GM23338 (cell line): ENCODE measurements around the gene TRIM38. TPM values are rescaled to one million over a fixed set of nuclear protein-coding genes. Genes with fewer than 3 reads are reported as not detected.

ENCODE experiments used
- ATAC-seq: fragments of 200-7000 bp; cut with Tn5 transposase; 3 replicates; pipeline ENCODE4 v1.9.1; 2020
- DNase-seq: peaks from one replicate; pipeline ENCODE4 v3.0.0-alpha.2; 2015; ENCODE audit warnings: low spot score
- H2AFZ ChIP-seq: fragments of 200-600 bp; sonication (generic); 2 replicates; pipeline ENCODE4 v1.8.0; 2016; ENCODE audit warnings: antibody characterized with exemption, mild to moderate bottlenecking, moderate library complexity
- H3F3A ChIP-seq: fragments of 200-600 bp; sonication (generic); replicated peaks from 2 replicates; pipeline ENCODE4 v1.8.0; 2017; ENCODE audit warnings: antibody characterized with exemption, mixed run types, low read depth
- H3K27ac ChIP-seq: fragments of 200-600 bp; sonication (generic); 2 replicates; pipeline ENCODE4 v1.6.1; 2016; ENCODE audit warnings: low read depth
- H3K27me3 ChIP-seq: fragments of 200-600 bp; sonication (generic); 2 replicates; pipeline ENCODE4 v1.8.0; 2016; ENCODE audit warnings: mild to moderate bottlenecking, mixed run types, moderate library complexity; ENCODE audit not compliant: insufficient read depth
- H3K36me3 ChIP-seq: fragments of 200-600 bp; sonication (generic); 2 replicates; pipeline ENCODE4 v1.8.0; 2016; ENCODE audit warnings: mild to moderate bottlenecking; ENCODE audit not compliant: insufficient read depth
- H3K4me1 ChIP-seq: fragments of 200-600 bp; sonication (generic); 2 replicates; pipeline ENCODE4 v1.8.0; 2016; ENCODE audit warnings: mild to moderate bottlenecking, moderate library complexity; ENCODE audit not compliant: insufficient read depth
- H3K4me2 ChIP-seq: fragments of 200-600 bp; sonication (generic); 2 replicates; pipeline ENCODE4 v1.7.1; 2017; ENCODE audit warnings: mixed run types
- H3K4me3 ChIP-seq: fragments of 200-600 bp; sonication (generic); 2 replicates; pipeline ENCODE4 v1.6.1; 2016; ENCODE audit warnings: mixed run types
- H3K79me2 ChIP-seq: fragments of 200-600 bp; sonication (generic); replicated peaks from 2 replicates; pipeline ENCODE4 v1.8.0; 2017; ENCODE audit warnings: mild to moderate bottlenecking; ENCODE audit not compliant: insufficient read depth
- H3K9me2 ChIP-seq: fragments of 200-600 bp; sonication (generic); 2 replicates; pipeline ENCODE4 v1.8.0; 2017; ENCODE audit not compliant: insufficient read depth
- H4K20me1 ChIP-seq: fragments of 200-600 bp; sonication (generic); replicated peaks from 2 replicates; pipeline ENCODE4 v1.8.0; 2017; ENCODE audit warnings: mild to moderate bottlenecking; ENCODE audit not compliant: insufficient read depth
- H3K27ac Mint-ChIP-seq: 2 replicates; pipeline ENCODE4 v1.8.0; 2020; ENCODE audit warnings: inconsistent platforms, mild to moderate bottlenecking, moderate library complexity, mixed read lengths
- H3K27me3 Mint-ChIP-seq: 3 replicates; pipeline ENCODE4 v1.8.0; 2022; ENCODE audit warnings: low read depth, mild to moderate bottlenecking, moderate library complexity, mixed read lengths, inconsistent platforms; ENCODE audit not compliant: insufficient read depth, poor library complexity
- H3K36me3 Mint-ChIP-seq: 3 replicates; pipeline ENCODE4 v1.8.0; 2021; ENCODE audit warnings: low read depth, mild to moderate bottlenecking, inconsistent platforms, moderate library complexity, mixed read lengths
- H3K4me1 Mint-ChIP-seq: 3 replicates; pipeline ENCODE4 v1.8.0; 2020; ENCODE audit warnings: mild to moderate bottlenecking, inconsistent platforms, mixed read lengths
- H3K4me3 Mint-ChIP-seq: 3 replicates; pipeline ENCODE4 v1.8.0; 2021; ENCODE audit warnings: moderate library complexity, mild to moderate bottlenecking, inconsistent platforms, mixed read lengths
- H3K9me3 Mint-ChIP-seq: 3 replicates; pipeline ENCODE4 v1.8.0; 2020; ENCODE audit warnings: moderate library complexity, mild to moderate bottlenecking, inconsistent platforms, mixed read lengths
- CREB1 ChIP-seq: fragments of 250-450 bp; sonication (Bioruptor Pico); IDR thresholded peaks from 2 replicates; pipeline ENCODE4 v1.5.0; 2020; ENCODE audit warnings: low read depth, mild to moderate bottlenecking, moderate library complexity
- JUNB ChIP-seq: IDR thresholded peaks from one replicate; pipeline ENCODE4 v1.6.1; 2016; ENCODE audit warnings: antibody characterized with exemption; ENCODE audit not compliant: unreplicated experiment
- polyA plus RNA-seq: library from polyadenylated mRNA; unstranded; fragments of >200 nt; fragmentation: Nextera tagmentation; extraction: Ambion mirVana; gene quantifications from 2 replicates; pipeline ENCODE4 v1.2.1, GENCODE V29; 2016
- total RNA-seq: library from RNA; depleted of rRNA; stranded (reverse); fragments of >200 nt; shearing (Covaris generic); gene quantifications from 2 replicates; pipeline ENCODE4 v1.2.3, GENCODE V29; 2014
- TF ChIP-seq, protein P1 (sequence below): IDR thresholded peaks from one replicate; pipeline ENCODE4 v1.6.1; 2018; ENCODE audit warnings: antibody characterized with exemption; ENCODE audit not compliant: unreplicated experiment
- TF ChIP-seq, protein P2 (sequence below), 2 experiments: fragments of 200-600 bp in 1 of 2; sonication (generic) in 1 of 2; conservative IDR thresholded peaks; 2 replicates each; pipeline versions ENCODE4 v1.5.1 to v1.6.1; 2016 to 2017; ENCODE audit warnings: antibody characterized with exemption in 2 of 2, low read depth in 2 of 2, mild to moderate bottlenecking in 2 of 2, moderate library complexity in 1 of 2
- TF ChIP-seq, protein P3 (sequence below): IDR thresholded peaks from 2 replicates; pipeline ENCODE4 v1.6.1; 2016; ENCODE audit warnings: antibody characterized with exemption

TRIM38 gene
- total and polyA plus RNA-seq, 2 experiments from 2014 or later = 0.66 to 0.82 TPM

DNA sequence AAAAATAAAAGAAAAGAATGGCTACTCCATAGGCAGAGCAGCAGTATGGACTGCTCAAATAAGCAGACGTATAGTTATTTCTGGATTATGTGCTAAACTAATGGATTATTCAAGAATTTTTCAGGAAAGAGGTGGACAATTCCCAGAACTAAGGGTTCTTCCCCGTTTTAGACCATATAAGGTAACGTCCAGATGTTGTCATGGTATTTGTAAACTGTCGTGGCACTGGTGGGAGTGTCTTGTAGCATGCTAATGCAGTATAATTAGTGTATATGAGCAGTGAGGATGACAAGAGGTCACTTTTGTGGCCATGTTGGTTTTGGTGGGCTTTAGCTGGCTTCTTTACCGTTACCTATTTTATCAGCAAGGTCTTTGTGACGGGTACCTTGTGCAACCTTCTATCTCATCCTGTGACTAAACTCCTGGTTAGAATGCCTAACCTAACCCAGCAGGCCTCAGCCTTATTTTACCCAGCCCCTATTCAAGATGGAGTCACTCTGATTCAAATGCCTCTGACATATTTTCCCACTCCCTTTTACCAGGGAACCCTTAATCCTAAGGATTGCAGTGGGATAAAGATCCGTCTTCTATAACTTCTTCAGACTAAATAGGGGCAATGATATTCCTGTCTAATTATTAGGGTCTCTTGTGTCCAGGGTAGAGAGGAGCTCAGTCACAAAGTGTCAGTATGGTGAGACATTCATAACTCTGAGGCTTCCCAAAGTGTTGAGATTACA is 11.1 kb upstream of the TRIM38 start (continued):
- TF ChIP-seq, protein P1, sequence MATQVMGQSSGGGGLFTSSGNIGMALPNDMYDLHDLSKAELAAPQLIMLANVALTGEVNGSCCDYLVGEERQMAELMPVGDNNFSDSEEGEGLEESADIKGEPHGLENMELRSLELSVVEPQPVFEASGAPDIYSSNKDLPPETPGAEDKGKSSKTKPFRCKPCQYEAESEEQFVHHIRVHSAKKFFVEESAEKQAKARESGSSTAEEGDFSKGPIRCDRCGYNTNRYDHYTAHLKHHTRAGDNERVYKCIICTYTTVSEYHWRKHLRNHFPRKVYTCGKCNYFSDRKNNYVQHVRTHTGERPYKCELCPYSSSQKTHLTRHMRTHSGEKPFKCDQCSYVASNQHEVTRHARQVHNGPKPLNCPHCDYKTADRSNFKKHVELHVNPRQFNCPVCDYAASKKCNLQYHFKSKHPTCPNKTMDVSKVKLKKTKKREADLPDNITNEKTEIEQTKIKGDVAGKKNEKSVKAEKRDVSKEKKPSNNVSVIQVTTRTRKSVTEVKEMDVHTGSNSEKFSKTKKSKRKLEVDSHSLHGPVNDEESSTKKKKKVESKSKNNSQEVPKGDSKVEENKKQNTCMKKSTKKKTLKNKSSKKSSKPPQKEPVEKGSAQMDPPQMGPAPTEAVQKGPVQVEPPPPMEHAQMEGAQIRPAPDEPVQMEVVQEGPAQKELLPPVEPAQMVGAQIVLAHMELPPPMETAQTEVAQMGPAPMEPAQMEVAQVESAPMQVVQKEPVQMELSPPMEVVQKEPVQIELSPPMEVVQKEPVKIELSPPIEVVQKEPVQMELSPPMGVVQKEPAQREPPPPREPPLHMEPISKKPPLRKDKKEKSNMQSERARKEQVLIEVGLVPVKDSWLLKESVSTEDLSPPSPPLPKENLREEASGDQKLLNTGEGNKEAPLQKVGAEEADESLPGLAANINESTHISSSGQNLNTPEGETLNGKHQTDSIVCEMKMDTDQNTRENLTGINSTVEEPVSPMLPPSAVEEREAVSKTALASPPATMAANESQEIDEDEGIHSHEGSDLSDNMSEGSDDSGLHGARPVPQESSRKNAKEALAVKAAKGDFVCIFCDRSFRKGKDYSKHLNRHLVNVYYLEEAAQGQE = no peak
- no peak for TF ChIP-seq JUNB

DNA sequence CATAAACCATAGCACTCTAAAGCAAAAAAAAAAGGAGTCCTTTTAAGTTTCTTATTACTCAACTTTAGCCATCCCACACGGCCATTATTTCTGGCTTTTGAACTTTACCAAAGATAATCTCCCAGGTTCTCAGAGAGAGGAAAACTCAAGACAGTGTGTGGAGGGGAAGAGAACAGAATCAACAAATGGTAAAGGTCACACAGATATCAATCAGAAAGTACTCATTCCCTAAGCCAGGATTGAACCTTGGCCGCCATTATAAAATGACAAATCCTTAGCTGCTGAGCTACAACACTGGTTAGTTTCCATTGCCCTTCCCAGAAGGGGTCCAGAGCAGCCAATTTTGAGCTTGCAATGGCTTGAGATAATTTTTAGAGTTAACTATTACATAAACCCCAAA is 10.1 kb upstream of the TRIM38 start:
- no peak overlapping the region for H3K4me3 ChIP-seq
- peaks cover 7% of the 10 kb centered on the region; the same call in 1 of the 2 replicates for H3K4me1 ChIP-seq

More for the DNA sequence above, 10.1 kb upstream of the TRIM38 start:
- Histone ChIP-seq H3K27ac (no peak overlapping the region), H3K36me3 (no peaks in the 10 kb centered on the region), H4K20me1 (no peaks in the 10 kb centered on the region), H2AFZ (0 out of 2 replicates have a peak overlapping the region, but pooled peaks have one; percentile 7), H3K9me2 (peaks cover 8% of the 10 kb centered on the region; the same call in 1 of the 2 replicates), H3F3A (no peaks in the 10 kb centered on the region), H3K4me2 (no peak overlapping the region), H3K27me3 (no peaks in the 10 kb centered on the region), H3K79me2 (no peaks in the 10 kb centered on the region)
- ATAC-seq (no peak), DNase-seq (no peak)
- Mint-ChIP-seq H3K4me1 (no peaks in the 10 kb centered on the region; the same call in 2 of the 3 replicates), H3K9me3 (peaks cover 4% of the 10 kb centered on the region; the same call in 2 of the 3 replicates), H3K27me3 (peaks cover 2% of the 10 kb centered on the region), H3K36me3 (no peaks in the 10 kb centered on the region; the same call in 2 of the 3 replicates), H3K4me3 (no peak overlapping the region), H3K27ac (no peak overlapping the region)
- TF ChIP-seq, protein P2, sequence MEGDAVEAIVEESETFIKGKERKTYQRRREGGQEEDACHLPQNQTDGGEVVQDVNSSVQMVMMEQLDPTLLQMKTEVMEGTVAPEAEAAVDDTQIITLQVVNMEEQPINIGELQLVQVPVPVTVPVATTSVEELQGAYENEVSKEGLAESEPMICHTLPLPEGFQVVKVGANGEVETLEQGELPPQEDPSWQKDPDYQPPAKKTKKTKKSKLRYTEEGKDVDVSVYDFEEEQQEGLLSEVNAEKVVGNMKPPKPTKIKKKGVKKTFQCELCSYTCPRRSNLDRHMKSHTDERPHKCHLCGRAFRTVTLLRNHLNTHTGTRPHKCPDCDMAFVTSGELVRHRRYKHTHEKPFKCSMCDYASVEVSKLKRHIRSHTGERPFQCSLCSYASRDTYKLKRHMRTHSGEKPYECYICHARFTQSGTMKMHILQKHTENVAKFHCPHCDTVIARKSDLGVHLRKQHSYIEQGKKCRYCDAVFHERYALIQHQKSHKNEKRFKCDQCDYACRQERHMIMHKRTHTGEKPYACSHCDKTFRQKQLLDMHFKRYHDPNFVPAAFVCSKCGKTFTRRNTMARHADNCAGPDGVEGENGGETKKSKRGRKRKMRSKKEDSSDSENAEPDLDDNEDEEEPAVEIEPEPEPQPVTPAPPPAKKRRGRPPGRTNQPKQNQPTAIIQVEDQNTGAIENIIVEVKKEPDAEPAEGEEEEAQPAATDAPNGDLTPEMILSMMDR (conservative IDR thresholded peaks at IDR 0.05; ENCODE audit: low read depth in 2 of 2) = no peak
- TF ChIP-seq, protein P3, sequence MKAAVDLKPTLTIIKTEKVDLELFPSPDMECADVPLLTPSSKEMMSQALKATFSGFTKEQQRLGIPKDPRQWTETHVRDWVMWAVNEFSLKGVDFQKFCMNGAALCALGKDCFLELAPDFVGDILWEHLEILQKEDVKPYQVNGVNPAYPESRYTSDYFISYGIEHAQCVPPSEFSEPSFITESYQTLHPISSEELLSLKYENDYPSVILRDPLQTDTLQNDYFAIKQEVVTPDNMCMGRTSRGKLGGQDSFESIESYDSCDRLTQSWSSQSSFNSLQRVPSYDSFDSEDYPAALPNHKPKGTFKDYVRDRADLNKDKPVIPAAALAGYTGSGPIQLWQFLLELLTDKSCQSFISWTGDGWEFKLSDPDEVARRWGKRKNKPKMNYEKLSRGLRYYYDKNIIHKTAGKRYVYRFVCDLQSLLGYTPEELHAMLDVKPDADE = no peak
- no peak for TF ChIP-seq CREB1 (CRISPR knock-in tag)
